DMS114 treated with DMSO at 0.1 percent for 48 hours (cell line): Measurements from ENCODE around the gene CRHBP.

Experiments used
- DNase-seq: peaks from one replicate; lab custom pipeline; 2025; ENCODE audit not compliant: unreplicated experiment; lab: John Stamatoyannopoulos, UW

Gene CRHBP

GRCh38 chr5:77012601-77013000 lies 59.8 kb downstream of the CRHBP start:
- no peak for DNase-seq

- peak; percentile 56 for DNase-seq
Measured at GRCh38 chr5:77015938-77016569, 63.2 kb downstream of the CRHBP start.

DNA sequence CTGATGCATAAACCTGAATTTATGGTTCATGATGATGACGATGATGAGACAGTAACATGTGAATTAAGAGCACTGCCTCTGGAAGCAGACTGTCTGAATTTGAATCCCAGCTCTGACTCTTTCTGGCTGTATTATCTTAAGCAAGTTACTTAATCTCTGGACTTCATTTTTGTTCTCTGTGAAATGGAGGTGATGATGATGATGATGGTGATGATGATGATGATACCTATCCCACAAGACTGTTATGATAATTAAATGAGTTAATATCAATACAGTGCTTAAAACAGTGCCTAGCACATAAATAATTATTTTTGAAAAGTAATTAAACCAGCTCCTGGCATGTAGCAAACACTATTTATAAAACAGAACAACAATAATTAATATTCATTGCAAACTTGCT lies 64.1 kb downstream of the CRHBP start:
- no peak for DNase-seq

GRCh38 chr5:77017668-77018067 lies 64.8 kb downstream of the CRHBP start:
- no peak for DNase-seq
